Fibroblast of skin of scalp (primary cell): ENCODE data around the gene SLC25A36.
A peak's percentile ranks its signal among the peaks of the same experiment; 100 is the strongest.
"Not testable (repeated sequence)": the region's sequence is repeated elsewhere in the genome, so short reads cannot be mapped to it uniquely, and the experiment has no call there.

ENCODE experiments used
- DNase-seq: peaks from one replicate; pipeline ENCODE4 v3.0.0-alpha.2; 2013

The SLC25A36 gene

DNA sequence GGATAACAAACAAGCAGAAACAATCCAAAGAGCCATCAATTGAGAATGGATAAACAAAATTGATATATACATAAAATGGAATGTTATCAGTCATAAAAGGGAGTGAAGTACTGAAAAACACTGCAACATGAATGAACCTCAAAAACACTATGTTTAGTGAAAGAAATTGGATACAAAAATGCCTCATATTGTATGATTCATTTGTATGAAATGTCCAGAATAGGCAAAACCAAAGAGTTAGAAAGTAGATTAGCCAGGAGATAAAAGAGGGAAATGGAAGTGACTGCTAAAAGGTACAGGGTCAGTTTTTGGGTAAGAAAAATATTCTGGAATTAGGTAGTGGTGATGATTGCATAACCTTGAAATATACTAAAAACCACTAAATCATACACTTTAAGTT lies 9.8 kb upstream of the SLC25A36 start:
- DNase-seq, result no peak

DNA sequence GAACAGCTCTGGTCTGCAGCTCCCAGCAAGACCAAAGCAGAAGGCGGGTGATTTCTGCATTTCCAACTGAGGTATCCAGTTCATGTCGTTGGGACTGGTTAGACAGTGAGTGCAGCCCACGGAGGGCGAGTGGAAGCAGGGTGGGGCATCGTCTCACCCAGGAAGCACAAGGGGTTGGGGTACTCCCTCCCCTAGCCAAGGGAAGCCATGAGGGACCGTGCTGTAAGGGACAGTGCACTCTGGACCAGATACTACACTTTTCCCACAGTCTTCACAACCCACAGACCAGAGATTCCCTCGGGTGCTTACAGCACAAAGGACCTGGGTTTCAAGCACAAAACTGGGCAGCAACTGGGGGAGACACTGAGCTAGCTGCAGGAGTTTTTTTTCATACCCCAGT lies 8.5 kb upstream of the SLC25A36 start:
- DNase-seq, result no peak

DNA sequence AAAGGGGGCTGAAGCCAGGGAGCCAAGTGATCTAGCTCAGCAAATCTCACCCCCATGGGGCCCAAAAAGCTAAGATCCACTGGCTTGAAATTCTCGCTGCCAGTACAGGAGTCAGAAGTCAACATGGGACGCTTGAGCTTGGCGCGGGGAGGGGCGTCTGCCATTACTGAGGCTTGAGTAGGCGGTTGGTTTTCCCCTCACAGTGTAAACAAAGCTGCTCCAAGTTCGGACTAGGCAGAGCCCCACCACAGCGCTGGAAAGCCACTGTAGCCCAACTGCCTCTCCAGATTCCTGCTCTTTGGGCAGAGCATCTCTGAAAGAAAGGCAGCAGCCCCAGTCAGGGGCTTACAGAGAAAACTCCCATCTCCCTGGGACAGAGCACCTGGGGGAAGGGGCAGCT lies 8.1 kb upstream of the SLC25A36 start:
- DNase-seq, result no peak

DNA sequence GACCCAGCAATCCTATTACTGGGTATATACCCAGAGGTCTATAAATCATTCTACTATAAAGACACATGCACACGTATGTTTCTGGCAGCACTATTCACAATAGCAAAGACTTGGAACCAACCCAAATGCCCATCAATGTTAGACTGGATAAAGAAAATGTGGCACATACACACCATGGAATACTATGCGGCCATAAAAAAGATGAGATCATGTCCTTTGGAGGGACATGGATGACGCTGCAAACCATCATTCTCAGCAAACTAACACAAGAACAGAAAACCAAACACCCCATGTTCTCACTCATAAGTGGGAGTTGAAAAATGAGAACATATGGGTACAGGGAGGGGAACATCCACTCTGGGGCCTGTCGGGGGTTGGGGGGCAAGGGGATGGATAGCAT lies 2.3 kb upstream of the SLC25A36 start:
- DNase-seq, result not testable (repeated sequence)

DNA sequence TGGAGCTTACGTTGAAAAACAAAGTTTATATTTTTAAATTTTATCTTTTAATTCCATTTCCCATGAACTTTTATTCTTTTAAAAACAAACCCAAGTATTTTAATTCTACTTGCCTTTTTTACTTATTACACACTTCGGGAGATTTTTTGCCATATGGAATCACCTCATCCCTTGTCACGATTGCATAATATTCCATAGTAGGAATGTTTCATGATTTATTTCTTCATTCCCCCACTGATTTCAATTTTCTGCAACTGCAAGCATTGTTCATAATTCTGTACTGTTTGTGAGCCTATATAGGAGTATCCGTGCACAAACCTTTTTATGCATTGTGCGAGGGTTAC lies 574 bp upstream of the SLC25A36 start:
- no peak for DNase-seq

DNA sequence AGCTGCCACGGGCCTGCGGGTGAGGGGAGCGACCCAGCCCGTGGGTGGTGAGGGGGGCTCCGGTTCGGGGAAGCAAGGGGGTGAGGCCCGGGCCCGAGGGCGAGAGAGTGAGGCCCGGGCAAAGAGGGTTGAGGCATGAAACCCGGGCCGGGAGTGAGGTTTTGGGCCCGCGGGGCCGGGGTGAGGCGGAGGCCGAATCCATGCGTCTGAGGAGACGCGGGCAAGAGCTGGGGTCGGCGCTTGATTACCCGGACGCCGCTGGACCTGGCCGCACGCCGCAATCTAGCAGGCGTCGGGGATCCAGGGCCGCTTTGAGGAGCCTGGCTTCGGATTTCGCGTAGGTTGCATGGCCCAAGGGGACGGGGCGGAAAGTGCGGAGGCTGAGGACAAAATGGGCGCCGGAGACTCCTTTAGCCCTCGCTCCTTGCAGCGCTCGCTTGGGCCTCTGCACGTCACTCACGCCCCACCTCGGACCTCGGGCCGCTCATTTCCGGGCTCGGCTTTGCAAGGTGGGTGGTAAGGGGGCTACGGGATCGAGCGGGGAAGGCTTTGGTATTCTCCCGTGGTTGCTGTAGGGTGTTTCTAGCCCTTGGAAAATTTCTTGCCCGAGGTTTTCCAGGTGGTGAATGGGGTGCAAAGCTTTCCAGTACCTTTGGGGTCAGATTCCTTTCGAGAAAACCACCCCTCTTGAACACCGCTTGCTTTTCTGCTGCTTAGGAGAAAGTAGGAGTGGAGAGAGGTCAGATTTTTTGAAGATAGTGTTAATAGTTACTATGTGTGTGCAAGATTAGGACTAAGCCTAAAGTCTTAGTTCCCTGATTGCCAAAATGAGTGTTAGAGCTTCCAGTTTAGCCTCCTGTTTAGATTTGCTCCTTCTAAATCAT lies 827 bp downstream of the SLC25A36 start:
- DNase-seq, result peak; percentile 68

DNA sequence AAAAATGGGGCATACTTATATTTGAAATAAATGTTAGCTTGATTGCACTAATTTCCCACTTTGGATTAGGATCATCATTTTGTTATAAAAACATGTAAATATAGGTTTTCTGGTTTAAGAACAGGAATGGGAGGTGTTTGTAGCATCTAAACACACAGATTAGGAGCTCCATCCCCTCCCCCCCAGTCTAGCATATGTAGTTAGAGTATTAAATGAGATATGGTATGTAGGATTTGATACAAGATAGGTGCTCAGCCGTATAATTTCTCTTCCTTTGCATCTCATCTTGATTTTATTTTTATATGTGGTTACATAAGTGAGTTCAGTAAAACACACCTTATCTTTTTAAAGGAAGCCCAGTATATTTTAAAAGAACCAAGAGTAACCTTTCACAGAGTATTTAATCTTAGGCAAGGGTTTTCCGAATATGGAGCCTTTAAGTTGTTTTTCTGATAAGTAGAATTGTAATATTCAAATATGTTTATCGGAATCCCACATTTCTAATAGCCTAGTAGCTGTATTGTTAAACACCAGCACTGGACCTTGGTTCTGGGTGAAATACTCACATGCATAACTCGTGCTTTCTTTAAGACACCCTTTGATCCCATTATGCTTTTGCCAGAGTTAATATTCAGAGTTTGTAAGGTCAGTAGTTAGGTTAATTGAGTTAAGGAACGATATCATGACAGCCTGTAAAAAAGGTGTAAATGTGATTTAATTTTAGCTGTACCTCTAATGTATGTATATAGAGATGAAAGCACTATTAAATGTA lies 2.3 kb downstream of the SLC25A36 start:
- DNase-seq, result no peak

DNA sequence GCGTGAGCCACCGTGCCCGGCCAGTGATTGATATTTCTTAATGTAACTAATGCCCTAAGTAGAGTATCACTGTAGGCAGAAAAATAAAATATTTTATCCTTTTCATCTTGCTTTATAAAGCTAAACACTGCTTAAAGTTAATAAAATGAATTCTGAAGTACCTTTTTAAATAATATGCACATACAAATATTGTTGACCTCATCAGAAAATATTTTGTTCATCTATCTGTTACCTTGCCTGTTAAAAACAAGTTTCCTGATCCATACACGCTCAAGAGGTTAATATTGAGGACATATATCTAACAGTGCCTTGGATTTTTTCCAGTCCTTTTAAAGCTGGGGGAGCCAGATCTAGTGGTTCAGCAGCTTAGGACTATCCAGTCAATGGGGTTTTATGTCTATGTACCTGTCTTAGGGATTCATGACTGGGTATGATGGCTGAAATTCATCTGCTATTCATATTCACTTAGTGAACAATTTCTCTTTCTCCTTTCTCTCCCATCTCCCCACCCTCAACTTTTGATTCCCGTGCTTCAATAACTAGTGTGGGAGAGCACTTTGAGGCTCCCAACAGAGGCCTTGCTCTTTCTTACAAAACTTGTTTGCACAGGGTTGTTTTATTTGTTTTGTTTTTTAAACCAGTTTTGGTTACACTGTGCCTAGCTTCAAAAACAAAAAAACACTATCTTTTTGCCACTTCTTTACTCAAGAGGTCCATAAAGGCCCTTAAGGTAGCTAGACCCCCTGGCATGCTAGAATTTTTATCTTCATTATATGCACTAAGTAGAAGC lies 7.0 kb downstream of the SLC25A36 start:
- no peak for DNase-seq

DNA sequence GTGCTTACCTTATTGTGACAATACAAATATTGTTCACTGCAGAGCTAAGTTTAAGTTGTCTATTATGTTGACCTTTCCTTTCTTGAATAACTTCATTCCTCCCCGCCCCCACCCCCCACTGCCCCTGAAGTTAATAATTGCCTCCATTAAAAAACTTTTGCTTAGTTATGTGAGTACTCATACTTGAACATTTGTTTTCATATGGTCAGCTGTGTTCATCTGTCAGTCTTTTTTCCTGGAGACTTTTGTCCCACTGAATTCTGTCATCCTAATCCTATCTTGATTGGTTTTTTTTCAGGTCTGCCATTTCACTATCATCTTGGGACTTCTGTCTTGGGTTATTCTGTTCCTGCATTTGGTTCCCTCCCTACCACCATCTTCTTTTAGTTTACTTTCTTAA lies 8.5 kb downstream of the SLC25A36 start:
- no peak for DNase-seq

DNA sequence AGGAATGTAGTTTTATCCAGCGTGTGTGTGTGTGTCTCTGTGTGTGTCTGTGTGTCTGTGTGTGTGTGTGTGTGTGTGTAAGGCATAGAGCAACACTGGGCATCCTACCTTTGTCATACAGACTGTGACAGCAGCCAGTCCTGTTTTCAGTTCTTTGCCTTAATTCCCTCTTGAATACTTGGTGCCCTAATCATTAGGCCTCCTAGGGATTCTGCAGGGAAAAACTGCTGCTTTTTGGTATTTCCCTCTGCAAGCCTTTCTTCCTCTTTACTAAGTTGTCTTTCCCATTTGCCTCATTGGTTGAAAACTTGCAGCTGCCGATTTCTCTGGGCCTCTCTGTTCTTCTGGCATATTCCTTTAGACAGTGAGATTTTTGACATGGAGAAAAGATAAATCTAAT lies 9.2 kb downstream of the SLC25A36 start:
- no peak for DNase-seq

DNA sequence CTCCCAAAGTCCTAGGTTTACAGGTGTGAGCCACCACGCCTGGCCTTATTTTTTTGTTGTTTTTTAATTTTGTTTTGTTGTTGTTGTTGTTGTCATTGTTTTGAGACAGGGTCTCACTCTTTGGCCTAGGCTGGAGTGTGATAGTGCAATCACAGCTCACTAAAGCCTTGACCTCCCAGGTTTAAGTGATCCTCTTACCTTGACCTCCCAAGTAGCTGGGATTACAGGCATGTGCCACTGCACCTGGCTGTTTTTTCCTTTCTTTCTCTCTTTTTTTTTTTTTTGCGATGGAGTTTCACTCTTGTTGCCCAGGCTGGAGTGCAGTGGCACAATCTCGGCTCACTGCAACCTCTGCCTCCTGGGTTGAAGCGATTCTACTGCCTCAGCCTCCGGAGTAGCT lies 10.1 kb downstream of the SLC25A36 start:
- not testable (repeated sequence) for DNase-seq

DNA sequence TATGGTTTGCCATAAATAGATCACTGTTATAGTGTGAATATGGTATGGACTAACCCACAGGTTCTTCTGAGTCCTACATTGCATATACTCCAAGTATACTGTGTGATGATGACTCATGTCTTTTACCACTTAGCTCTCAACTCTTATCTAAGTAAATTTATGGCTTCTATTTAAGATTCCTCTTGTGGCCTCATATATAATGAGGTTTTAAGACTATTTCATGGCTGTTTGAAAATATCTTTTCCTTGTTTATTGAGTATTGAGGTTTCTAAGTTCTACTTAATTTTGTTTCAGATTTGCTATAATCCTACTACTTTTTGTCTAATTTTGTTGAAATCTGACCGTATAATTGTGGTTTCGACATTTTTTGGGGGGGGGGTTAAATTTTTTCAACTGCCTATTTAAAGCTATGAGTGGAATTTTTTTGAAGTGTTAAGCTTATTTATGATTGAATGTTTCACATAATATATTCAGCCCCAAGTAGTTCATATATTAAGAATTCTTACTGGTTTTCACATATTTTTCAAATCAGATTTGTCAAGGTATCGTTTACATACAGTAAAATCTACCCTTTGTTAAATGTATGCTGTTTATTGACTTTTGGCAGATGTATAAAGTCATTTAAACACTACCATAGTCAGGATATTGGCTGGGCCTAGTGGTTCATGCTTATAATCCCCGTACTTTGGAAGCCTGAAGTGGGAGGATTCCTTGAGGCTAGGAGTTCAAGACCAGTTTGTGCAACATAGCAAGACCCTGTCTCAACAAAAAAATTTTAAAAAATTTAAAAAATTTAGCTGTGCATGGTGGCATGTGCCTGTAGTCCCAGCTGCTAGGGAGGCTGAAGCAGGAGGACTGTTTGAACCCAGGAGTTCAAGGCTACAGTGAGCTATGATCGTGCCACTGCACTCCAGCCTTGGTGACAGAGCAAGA lies 11.7 kb downstream of the SLC25A36 start:
- DNase-seq, result peak; percentile 67

DNA sequence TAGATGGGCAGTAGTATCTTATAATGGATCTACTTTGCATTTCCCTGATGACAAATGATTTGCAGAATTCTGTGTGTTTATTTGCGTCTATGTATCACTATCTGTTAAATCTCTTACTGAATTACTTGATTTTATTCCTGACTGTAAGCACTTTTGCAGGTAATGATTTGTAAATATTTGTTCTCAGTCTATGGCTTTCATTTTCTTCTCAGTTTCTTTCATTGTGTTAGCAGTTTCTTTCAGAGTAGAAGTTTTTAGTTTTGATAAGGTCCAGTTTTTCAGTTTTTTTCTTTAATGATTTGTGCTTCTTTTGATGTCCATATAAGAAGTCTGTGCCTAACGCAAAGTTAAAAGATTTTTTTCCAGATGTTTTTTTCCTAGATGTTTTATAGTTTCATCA lies 12.9 kb downstream of the SLC25A36 start:
- DNase-seq, result no peak

DNA sequence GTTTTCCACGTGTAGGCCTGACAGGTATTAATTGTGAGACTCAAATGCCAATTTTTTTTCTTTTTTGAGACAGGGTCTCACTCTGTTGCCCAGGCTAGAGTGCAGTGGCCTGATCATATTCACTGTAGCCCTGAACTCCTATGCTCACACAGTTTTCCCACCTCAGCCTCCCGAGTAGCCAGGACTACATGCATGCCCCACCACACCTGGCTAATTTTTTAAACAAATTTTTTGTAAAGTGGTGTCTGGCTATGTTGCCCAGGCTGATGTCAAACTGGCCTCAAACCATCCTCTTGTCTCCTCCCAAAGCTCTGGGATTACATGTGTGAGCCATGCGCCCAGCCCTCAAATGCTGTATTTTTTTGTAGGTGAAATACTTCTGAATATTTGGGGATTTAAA lies 14.0 kb downstream of the SLC25A36 start:
- DNase-seq, result no peak

DNA sequence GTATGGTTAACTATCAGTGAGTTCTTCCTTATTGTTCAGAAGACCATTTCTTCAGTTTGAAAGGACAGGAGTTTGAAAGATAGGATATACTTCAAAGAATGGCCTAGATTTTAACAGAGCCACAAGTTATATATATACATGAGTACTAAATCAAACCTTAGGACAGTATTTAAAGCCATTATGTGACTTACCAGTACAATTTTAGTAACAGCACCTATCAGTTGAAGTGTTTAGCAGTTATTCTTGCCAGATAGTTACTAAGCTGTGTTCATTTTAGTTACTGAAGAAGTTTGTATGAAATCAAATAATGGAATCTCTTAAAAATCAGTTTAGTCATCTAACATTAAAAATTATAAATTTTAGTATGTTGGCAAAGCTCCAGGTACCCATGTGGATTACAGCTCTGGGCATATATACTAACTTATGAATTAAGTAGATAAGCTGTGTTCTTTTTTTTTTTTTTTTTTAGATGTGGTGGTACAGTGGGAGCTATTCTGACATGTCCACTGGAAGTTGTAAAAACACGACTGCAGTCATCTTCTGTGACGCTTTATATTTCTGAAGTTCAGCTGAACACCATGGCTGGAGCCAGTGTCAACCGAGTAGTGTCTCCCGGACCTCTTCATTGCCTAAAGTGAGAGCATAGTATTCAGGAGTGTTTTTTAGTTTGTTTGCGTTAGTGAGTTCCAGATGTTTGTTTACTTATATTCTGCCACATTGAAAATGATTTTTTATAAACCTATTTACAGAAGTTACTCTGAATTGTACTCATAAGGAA lies 14.6 kb downstream of the SLC25A36 start:
- no peak for DNase-seq

DNA sequence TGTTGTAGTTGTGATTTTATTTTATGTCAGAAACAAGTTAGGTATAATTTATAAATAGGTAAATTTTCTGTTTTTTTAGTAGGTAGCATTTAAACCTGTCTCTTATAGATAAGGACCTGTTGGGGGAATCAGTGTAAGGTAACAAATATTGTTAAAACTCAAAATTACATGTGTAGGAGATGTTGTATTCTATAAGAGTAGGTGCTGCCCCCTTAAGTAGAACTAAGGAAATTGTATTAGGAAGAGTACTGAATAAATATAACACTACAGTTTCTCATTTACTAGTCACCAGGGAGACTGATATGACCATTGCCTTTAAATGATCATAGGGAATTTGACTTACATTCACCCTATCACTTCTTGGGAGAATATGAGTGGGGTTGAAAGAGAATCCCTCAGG lies 31.2 kb downstream of the SLC25A36 start:
- DNase-seq, result peak; percentile 22

DNA sequence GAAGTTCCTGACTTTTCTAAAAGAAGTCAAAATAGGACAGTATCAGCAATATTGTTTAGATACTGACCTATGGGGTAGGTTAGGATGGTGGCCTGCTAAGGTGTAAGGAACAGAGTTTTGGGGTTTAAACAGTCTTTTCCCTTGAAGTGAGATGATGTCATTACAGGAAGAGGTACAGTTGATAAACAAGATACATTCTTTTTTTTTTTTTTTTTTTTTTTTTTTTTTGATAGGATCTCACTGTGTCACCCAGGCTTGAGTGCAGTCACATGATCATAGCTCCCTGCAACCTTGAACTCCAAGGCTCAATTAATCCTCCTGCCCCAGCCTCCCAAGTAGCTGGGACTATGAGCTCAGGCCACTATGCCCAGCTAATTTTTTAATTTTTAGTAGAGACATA lies 33.3 kb downstream of the SLC25A36 start:
- no peak for DNase-seq

DNA sequence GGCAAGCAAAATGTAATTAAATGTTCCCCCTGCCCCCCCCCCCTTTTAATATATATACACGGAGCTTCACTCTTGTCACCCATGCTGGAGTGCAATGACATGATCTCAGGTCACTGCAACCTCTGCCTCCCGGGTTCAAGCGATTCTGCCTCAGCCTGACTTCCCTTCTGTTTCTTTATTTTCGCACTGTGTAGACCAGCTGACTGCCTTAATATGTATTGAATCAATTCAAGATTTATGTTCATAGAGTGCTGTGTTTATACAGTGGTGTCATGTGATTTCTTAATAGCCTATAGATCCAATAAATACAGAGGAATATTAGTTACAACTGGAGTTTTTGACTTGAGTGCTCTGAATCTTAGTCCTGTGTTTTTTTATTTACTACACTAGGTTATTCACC lies 39.0 kb downstream of the SLC25A36 start:
- no peak for DNase-seq

DNA sequence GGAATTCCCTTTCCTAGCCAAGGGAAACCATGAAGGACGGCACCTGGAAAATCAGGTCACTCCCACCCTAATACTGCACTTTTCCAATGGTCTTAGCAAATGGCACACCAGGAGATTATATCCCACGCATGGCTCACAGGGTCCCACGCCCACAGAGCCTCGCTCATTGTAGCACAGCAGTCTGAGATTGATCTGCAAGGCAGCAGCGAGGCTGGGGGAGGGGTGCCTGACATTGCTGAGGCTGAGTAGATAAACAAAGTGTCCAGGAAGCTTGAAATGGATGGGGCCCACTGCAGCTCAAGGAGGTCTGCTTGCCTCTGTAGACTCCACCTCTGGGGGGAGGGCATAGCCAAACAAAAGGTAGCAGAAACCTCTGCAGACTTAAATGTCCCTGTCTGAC lies 46.2 kb downstream of the SLC25A36 start:
- not testable (repeated sequence) for DNase-seq

DNA sequence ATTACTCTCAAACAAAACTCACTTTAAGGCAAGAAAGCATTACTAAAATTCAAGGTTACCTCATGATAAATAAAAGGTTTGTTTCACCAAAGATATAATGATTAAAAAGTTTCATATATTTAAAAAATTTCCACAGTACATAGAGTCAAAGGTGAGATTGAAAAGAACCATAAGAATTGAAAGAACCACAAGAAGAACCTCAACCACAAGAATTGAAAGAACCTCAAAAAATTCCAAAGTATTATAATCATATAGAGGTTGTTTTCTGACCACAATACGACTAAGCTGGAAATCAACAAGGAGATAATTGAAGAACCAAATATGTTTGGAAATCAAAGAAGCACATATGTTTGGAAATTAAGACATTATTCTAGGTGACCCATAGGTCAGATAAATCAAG lies 52.7 kb downstream of the SLC25A36 start:
- DNase-seq, result no peak

DNA sequence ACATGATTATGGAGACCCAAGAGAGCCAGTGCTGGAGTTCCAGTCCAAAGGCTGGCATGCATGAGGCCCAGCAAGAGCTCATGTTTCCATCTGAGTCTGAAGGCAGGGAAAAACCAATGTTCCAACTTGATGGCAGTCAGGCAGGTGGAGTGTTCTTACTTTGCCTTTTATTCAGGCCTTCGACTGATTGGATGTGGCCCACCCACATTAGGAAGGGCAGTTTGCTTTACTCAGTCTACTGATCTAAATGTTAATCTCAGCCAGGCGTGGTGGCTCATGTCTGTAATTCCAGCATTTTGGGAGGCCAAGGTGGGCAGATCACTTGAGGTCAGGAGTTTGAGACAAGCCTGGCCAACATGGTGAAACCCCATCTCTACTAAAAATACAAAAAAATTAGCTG lies 53.2 kb downstream of the SLC25A36 start:
- not testable (repeated sequence) for DNase-seq
